NCI-H510A (cell line): ENCODE measurements around the gene ELOF1.
"Not testable (repeated sequence)": the region's sequence is repeated elsewhere in the genome, so short reads cannot be mapped to it uniquely, and the experiment has no call there.

Experiments used
- DNase-seq: peaks from one replicate; lab custom pipeline; 2025; lab: John Stamatoyannopoulos, UW

Gene ELOF1

GRCh38 chr19:11570039-11570462 is 11.0 kb upstream of the ELOF1 start:
- no peak for DNase-seq

GRCh38 chr19:11566164-11566563 is 7.1 kb upstream of the ELOF1 start:
- no peak for DNase-seq

GRCh38 chr19:11565649-11565980 is 6.6 kb upstream of the ELOF1 start:
- DNase-seq: not testable (repeated sequence)

GRCh38 chr19:11564082-11564807 is 5.2 kb upstream of the ELOF1 start:
- DNase-seq: not testable (repeated sequence)

GRCh38 chr19:11563532-11563931 is 4.5 kb upstream of the ELOF1 start:
- DNase-seq: no peak

GRCh38 chr19:11560404-11561051 is 1.5 kb upstream of the ELOF1 start:
- peak; percentile 27 for DNase-seq

GRCh38 chr19:11556634-11557420 is 2.2 kb downstream of the ELOF1 start:
- no peak for DNase-seq

GRCh38 chr19:11555246-11555645 is 3.8 kb downstream of the ELOF1 start:
- no peak for DNase-seq

- DNase-seq: no peak
Observed at GRCh38 chr19:11554160-11554559, 4.9 kb downstream of the ELOF1 start.

GRCh38 chr19:11552666-11553372 is 6.2 kb downstream of the ELOF1 start:
- DNase-seq: no peak

GRCh38 chr19:11551603-11552235 is 7.3 kb downstream of the ELOF1 start:
- DNase-seq: no peak

GRCh38 chr19:11550265-11550664 is 8.8 kb downstream of the ELOF1 start:
- DNase-seq: no peak

- DNase-seq: no peak
Observed at GRCh38 chr19:11549386-11549953, 9.6 kb downstream of the ELOF1 start.

GRCh38 chr19:11547929-11548700 is 10.9 kb downstream of the ELOF1 start:
- DNase-seq: no peak

GRCh38 chr19:11541238-11541637 is 17.8 kb downstream of the ELOF1 start:
- DNase-seq: no peak

GRCh38 chr19:11540645-11541044 is 18.4 kb downstream of the ELOF1 start:
- no peak for DNase-seq

GRCh38 chr19:11539495-11540365 is 19.3 kb downstream of the ELOF1 start:
- no peak for DNase-seq

- no peak for DNase-seq
Observed at GRCh38 chr19:11538232-11539036, 20.6 kb downstream of the ELOF1 start, which contains the start of gene CNN1. Gene CNN1 (plus strand): TSS chr19:11538851. CDS start chr19:11538928, 77 bp downstream.
